Measurements from ENCODE around the gene ERCC6L.
A peak's percentile ranks its signal among the peaks of the same experiment; 100 is the strongest.
"Not testable (repeated sequence)": the region's sequence is repeated elsewhere in the genome, so short reads cannot be mapped to it uniquely, and the experiment has no call there.

Gene ERCC6L

DNA sequence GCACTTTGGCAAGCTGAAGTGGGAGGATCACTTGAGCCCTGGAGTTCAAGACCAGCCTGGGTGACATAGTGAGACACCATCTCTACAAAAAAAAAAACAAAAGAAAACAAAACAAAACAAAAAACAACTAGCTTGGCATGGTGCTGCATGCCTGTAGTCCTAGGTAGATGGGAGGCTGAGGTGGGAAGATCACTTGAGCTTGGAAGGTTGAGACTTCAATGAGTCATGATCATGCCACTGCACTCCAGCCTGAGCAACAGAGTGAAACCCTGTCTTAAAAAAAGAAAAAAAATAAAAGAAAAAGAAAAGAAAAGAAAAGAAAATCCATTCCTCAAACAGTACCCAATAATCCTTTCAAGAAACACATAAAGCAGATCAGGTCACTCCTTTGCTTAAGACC lies 14.9 kb upstream of the ERCC6L start:
- no peak for DNase-seq (ENCODE audit: low spot score)

- no peak for DNase-seq (ENCODE audit: low spot score)
These were observed 8.5 kb upstream of the ERCC6L start for GRCh38 chrX:72247206-72247942.

GRCh38 chrX:72245461-72246089 lies 6.7 kb upstream of the ERCC6L start:
- peak; percentile 30 for DNase-seq (ENCODE audit: low spot score)

- no peak for DNase-seq (ENCODE audit: low spot score)
These were observed 4.6 kb upstream of the ERCC6L start for GRCh38 chrX:72243472-72243871.

DNA sequence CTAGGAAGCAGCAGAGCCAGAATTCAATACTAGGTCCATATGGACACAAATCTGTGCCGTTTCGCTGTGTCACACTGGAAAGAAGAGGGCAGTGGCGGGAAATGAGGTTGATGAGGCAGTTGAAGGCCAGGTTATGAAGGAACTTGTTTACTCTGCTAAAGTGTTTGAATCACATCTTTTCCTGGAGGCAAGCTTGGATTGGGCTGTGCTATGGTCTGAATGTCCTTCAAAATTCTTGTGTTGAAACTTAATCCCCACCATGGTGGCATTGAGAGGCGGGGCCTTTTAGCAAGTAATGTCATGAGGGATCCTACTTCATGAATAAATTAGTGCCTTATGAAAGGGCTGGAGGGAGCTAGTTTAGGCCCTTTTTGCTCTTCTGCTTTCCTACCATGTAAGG lies 2.1 kb upstream of the ERCC6L start:
- DNase-seq (ENCODE audit: low spot score) = no peak

- no peak for DNase-seq (ENCODE audit: low spot score)
These were observed 644 bp downstream of the ERCC6L start for GRCh38 chrX:72238183-72238582.

GRCh38 chrX:72236841-72237240 lies 2.0 kb downstream of the ERCC6L start:
- DNase-seq (ENCODE audit: low spot score) = no peak

DNA sequence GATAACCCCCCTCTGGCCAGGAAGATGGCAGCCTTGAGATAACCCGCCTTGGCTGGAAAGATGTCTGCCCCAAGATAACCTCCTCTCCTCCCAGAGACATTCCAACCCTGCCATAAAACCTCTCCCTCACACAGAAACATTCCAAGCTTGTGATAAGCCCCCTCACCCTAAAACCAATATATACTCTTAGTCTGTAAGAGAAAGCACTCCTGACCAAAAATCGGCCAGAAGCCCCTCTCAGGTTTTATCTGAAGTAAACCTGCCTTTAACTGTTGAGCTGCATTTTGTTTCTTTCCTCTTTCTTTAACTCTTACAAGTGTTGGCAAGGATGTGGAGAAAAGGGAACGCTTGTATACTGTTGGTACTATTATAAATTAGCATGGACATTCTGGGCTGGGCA lies 8.5 kb downstream of the ERCC6L start:
- no peak for DNase-seq (ENCODE audit: low spot score)

DNA sequence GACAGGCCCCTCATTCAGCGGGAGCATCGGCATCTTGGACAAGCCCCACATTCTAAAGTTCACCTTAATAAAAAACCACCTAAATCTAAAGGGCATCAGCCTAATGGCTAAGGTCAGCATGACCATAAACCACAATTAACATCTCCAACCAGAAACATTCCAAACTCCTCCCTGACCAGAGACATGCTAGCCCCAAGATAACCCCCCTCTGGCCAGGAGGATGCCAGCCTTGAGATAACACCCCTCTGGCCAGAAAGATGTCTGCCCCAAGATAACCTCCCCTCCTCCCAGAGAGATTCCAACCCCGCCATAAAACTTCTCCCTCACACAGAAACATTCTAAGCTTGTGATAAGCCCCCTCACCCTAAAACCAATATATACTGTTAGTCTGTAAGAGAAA lies 18.5 kb downstream of the ERCC6L start:
- DNase-seq (ENCODE audit: low spot score) = not testable (repeated sequence)

GRCh38 chrX:72216973-72217372 lies 21.9 kb downstream of the ERCC6L start:
- DNase-seq (ENCODE audit: low spot score) = no peak

GRCh38 chrX:72208126-72208800 lies 30.6 kb downstream of the ERCC6L start:
- DNase-seq (ENCODE audit: low spot score) = no peak

DNA sequence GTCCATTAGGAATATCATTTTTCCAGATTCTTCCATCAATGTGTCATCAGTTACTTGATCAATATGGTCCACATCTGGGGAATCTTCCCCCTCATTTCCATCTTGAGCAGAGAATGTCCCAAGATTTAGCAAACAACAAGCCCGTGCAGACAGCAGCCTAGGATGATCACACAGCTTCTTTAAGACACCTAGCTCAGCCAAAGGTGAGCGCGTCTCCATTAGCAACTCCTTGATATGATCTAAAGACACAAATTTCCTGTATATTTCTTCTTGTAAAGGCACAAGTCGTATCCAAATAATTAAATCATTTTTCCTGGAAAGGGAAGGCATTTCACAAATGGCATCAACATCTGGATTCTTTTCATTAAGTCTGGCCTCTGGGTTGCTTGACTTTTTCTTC lies 31.5 kb downstream of the ERCC6L start:
- no peak for DNase-seq (ENCODE audit: low spot score)

DNA sequence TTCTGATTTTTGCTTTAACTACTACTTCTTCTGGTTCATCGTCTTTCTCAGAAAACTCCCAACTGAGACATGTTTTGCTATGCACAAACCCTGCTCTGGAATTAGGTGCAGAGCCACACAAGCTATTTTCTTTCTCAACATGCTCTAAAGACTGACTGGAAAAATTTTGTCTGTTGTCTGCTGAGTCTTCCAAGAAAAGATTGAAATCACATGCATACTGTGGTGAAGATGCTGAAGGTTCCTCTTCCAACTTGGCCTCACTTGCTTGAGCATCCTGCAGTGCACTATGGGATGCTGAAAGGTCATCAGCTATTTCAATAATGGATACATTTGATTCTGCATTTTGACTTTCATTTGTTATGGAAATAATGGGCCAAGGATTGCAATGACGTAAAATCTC lies 33.1 kb downstream of the ERCC6L start:
- no peak for DNase-seq (ENCODE audit: low spot score)

DNA sequence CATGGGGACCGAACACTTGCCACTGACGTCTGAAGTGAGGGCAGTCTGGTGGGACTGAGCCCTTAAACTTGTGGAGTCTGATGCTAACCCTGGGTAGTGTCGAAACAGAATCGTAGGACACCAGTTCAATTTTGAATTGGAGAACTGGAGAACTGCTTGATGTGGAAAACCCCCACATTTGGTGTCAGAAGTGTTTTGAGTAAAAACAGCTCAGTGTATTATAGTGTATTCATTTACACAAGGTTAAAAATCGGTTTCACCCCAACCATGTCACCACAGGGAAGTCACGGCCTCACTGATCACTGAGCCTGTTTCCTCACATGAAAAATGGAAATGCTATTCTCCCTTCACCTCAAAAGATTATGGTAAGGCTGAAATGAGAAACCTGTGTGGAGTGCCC lies 35.4 kb downstream of the ERCC6L start:
- DNase-seq (ENCODE audit: low spot score) = no peak

- no peak for DNase-seq (ENCODE audit: low spot score)
These were observed 35.9 kb downstream of the ERCC6L start for GRCh38 chrX:72202792-72203401.

DNA sequence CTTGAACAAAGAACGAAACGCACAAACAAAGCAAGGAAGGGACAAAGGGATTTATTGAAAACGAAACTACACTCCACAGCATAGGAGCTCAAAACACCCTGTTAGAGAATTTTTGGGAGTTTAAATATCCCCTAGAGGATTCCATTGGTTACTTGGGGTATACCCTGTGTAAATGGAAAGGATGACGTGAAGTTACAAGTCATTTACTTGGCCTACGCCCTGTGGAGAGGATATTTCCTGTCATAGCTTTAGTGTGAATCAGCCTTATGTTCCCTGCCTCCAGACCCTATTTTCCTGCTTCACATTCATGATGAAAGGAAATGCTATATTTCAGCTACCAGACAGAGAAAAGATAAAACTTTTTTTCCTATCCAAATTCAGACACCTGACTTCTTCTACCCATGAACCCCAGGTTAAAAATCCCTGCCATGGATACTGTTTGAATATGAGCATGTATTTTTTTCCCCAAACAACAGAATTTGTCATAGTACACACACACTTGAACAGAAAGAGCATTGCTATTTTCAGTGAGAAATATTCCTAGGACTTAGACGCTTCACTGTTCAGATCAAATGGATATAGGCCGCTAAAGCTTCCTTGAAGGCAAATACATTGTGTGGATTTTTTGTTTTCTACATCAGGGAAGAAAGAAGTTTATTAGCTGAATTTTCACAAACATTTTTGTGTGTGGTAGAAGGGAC lies 36.8 kb downstream of the ERCC6L start:
- DNase-seq (ENCODE audit: low spot score) = no peak

GRCh38 chrX:72182924-72183323 lies 55.9 kb downstream of the ERCC6L start:
- no peak for DNase-seq (ENCODE audit: low spot score)

GRCh38 chrX:72181178-72182125 lies 57.4 kb downstream of the ERCC6L start, which contains the start of gene PIN4:
PIN4 (plus strand) TSS chrX:72181757; CDS start chrX:72181786, 29 bp downstream.
- peak; percentile 89 for DNase-seq (ENCODE audit: low spot score)

DNA sequence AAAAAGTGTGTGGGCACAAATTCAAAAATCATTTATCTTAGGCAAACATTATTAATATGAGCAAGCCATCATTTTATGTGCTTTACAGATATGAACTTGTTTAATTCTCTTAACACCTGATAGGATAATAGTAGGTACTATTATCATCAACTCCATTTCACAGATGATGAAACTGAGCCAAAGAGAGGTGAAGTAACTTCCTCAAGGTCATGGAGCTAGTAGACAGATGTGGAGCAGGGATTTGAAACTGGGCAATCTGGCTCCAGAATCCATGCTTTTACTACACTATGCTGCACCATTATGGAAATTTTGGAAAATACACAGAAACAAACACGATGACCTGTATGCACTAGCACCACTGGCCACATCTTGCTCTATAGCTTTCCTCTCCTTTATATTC lies 58.3 kb downstream of the ERCC6L start:
- DNase-seq (ENCODE audit: low spot score) = no peak

- no peak for DNase-seq (ENCODE audit: low spot score)
These were observed 61.8 kb downstream of the ERCC6L start for GRCh38 chrX:72176981-72177380.

DNA sequence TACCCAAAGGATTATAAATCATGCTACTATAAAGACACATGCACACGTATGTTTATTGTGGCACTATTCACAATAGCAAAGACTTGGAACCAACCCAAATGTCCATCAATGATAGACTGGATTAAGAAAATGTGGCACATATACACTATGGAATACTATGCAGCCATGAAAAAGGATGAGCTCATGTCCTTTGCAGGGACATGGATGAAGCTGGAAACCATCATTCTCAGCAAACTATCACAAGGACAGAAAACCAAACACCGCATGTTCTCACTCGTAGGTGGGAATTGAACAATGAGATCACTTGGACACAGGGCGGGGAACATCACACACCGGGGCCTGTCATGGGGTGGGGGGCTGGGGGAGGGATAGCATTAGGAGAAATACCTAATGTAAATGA lies 62.5 kb downstream of the ERCC6L start:
- not testable (repeated sequence) for DNase-seq (ENCODE audit: low spot score)

All from CD4-positive, alpha-beta T cell treated with Interleukin-6 at 100 ng/mL for 8 hours (primary cell).